GM18517 (cell line): ENCODE measurements around the gene ZC3H11A.

Source experiments
- ATAC-seq: cut with Tn5 transposase; IDR thresholded peaks from one replicate; pipeline ENCODE4 v1.9.1; 2021; ENCODE audit warnings: mild to moderate bottlenecking, moderate library complexity; ENCODE audit not compliant: unreplicated experiment

Gene ZC3H11A

GRCh38 chr1:203839081-203839480, 43.7 kb downstream of the ZC3H11A start:
- ATAC-seq, result no peak

GRCh38 chr1:203840208-203840808, 44.9 kb downstream of the ZC3H11A start:
- ATAC-seq, result no peak

- no peak for ATAC-seq
Observed at GRCh38 chr1:203842559-203842876, 47.1 kb downstream of the ZC3H11A start.

- ATAC-seq, result no peak
Observed at GRCh38 chr1:203843435-203843834, 48.0 kb downstream of the ZC3H11A start.
